OCI-LY7 (cell line): ENCODE results near the gene TAF1B.

ENCODE experiments used
- EZH2phosphoT487 ChIP-seq: fragments of 200-600 bp; sonication (generic); IDR thresholded peaks from 2 replicates; pipeline ENCODE4 v1.6.1; 2018; ENCODE audit warnings: low read depth, borderline replicate concordance, mild to moderate bottlenecking, mixed run types, antibody characterized with exemption, low read length, moderate library complexity, mixed read lengths
- TF ChIP-seq, protein P1 (sequence below): fragments of 200-600 bp; sonication (generic); conservative IDR thresholded peaks from 2 replicates; pipeline ENCODE4 v1.5.1; 2014; ENCODE audit warnings: mild to moderate bottlenecking, antibody characterized with exemption, low read length, moderate library complexity, mixed read lengths

DNA sequence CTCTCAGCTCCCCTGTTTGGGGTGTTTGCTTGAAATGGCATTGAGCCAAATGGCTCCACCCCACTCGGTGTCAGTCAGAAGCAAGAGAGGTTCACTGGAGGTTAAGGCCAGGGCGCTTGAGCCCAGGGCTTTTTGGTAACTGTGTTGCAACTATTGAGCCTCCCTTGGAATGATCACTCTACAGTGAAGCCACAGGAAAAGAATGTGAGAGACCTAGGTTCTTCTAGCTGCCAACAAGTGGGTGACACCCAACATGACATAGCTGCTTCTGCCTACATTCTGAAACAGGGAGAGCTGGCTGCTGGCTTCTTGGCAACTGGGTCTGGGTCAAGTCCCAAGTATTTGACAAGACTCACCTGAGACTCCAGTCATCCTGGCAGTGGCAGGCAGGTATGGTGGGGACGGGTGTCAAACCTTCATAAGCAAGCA is 101.1 kb downstream of the TAF1B start:
- TF ChIP-seq, protein P1, sequence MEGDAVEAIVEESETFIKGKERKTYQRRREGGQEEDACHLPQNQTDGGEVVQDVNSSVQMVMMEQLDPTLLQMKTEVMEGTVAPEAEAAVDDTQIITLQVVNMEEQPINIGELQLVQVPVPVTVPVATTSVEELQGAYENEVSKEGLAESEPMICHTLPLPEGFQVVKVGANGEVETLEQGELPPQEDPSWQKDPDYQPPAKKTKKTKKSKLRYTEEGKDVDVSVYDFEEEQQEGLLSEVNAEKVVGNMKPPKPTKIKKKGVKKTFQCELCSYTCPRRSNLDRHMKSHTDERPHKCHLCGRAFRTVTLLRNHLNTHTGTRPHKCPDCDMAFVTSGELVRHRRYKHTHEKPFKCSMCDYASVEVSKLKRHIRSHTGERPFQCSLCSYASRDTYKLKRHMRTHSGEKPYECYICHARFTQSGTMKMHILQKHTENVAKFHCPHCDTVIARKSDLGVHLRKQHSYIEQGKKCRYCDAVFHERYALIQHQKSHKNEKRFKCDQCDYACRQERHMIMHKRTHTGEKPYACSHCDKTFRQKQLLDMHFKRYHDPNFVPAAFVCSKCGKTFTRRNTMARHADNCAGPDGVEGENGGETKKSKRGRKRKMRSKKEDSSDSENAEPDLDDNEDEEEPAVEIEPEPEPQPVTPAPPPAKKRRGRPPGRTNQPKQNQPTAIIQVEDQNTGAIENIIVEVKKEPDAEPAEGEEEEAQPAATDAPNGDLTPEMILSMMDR, result no peak
- TF ChIP-seq EZH2phosphoT487, result no peak
